Endothelial cell of hepatic sinusoid (primary cell): ENCODE measurements around the gene CHRDL1.
"Not testable (repeated sequence)": the region's sequence is repeated elsewhere in the genome, so short reads cannot be mapped to it uniquely, and the experiment has no call there.

ENCODE experiments used
- in situ Hi-C: cut with HindIII; loops from 2 replicates; pipeline ENCODE4 v1.10.0; 2017; ENCODE audit warnings: low sequenced_read_pairs

Gene CHRDL1

GRCh38 chrX:110795645-110796406 is at the start of gene CHRDL1:
CHRDL1 (minus strand) TSS chrX:110795817; CDS start chrX:110792181, 3,636 bp downstream.
- in situ Hi-C loops, result no loop called here

DNA sequence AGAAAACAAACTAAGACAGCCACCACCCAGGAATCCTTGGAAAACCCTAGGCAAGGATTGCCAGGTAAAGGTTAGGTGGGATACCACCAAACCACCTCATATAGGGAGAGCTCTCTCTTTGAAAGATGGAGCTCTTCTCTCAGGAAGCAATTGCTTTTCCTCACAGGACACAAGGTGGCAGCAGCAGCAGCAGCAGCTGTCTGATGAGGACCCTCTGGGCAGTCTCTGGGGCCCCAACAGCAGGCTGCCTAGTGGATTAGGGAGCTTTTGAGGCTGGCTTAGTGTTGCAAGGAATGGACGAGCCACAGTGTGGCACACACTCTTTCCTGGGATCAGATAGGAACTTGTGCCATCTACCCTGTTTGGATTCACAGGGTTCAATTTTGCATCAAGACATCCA is 41.4 kb upstream of the CHRDL1 start:
- in situ Hi-C loops, result no loop called here

GRCh38 chrX:110836451-110836850 is 40.8 kb upstream of the CHRDL1 start:
- in situ Hi-C loops, result no loop called here

GRCh38 chrX:110836001-110836400 is 40.4 kb upstream of the CHRDL1 start:
- in situ Hi-C loops, result no loop called here

DNA sequence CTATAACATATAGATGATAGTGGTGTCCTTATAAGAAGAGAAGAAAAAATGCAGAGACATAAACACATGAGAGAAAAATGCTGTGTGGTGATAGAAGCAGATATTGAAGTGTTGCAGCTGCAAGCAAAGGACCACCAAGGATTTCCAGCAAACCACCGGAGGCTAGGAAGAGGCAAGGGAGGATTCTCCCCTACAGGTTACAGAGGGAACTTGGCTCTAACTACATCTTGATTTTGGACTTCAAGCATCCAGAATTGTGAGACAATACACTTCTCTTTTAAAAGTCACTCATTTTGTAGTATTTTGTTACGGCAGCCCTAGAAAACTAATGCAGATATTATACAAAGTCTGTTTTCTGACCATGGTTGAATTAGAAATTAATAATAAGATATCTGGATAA is 30.4 kb upstream of the CHRDL1 start:
- in situ Hi-C loops, result no loop called here

DNA sequence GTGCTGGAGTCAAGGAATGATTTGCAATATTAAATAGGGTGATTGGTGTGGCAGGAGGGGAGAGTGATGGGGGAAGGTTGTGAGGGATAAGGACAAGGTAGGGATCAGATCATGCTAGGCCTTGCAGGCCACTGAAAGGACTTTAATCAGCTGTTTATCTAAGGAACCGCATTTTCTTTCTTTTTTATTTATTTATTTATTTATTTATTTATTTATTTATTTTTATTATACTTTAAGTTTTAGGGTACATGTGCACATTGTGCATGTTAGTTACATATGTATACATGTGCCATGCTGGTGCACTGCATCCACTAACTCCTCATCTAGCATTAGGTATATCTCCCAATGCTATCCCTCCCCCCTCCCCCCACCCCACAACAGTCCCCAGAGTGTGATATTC is 20.9 kb upstream of the CHRDL1 start:
- in situ Hi-C loops, result not testable (repeated sequence)

DNA sequence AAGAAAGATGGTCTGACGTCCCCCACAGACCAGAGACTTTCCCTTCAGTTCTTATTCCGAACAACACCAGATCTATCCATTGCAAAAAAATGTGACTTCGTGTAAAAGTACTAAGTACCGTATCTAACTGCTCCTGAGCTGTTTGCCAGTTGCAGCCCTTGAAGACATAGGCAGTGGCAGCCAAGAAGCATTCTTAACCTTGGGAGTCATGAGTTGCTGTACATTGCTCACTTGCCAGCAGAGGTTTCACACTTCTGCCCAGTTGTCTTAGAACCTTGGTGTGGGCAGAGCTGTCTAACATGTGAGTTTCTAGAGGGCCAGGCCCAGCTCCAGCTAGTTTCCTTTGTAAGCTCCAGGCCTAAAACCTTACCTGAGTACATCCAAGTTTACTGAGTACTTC is 10.5 kb upstream of the CHRDL1 start:
- in situ Hi-C loops, result no loop called here

DNA sequence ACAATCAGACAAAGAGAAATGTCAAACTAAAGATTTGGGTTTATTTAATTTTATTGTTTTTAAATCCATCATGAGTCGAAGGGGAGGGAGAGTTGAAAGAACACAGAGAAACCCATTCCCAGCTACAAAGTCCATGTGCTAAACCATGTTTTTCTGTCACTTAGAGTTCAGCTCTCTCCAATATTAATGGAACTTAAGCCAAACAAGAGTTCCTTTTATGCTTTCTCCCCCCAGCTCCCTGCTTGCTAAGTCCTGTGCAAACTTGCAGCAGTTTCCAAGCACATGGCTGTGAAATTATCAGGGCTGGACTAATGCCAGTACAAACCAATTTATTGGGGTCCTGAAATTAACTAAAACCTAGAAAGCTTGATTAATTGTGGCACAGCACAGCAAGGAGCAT is 9.7 kb upstream of the CHRDL1 start:
- in situ Hi-C loops, result no loop called here

- in situ Hi-C loops, result no loop called here
Measured at GRCh38 chrX:110804446-110804845, 8.8 kb upstream of the CHRDL1 start.

- in situ Hi-C loops, result no loop called here
Measured at GRCh38 chrX:110803506-110803905, 7.9 kb upstream of the CHRDL1 start.

DNA sequence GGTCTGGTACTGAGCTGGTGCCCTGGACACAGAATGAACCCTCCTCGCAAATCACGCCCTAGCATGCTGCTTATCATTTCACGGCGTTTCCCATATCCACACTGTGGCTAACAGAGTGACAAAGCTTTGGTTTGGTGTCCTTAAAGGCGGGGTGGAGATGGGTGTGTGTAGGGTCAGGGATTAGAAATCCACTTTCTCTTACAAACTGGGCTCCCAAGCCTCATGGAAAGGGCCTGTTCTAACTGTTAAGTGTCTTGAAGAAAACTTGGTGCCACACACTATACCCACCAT is 735 bp upstream of the CHRDL1 start:
- in situ Hi-C loops, result no loop called here

DNA sequence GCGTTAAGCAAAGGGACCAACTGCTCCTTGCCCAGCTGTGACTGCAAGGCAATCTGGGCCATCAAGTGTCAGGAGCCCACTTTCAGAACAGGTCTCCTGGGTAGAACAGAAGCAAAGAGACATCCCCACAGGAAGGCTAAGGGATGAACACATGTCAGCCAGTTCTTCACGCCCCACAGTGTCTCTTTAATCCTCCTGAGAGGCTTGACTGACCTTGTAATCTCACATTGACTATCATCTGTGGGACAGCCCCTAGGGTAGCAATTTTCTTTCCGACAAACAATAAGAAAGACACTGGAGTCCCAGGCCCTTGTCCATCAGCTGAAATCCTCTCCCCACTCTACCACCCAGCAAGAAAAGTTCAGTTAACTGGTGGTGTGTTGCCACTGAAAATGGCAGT is 1.0 kb downstream of the CHRDL1 start:
- in situ Hi-C loops, result no loop called here

- in situ Hi-C loops, result no loop called here
Measured at GRCh38 chrX:110791071-110791470, 4.5 kb downstream of the CHRDL1 start.

GRCh38 chrX:110786486-110786885 is 9.1 kb downstream of the CHRDL1 start:
- in situ Hi-C loops, result no loop called here

- in situ Hi-C loops, result no loop called here
Measured at GRCh38 chrX:110759785-110760184, 35.8 kb downstream of the CHRDL1 start.

DNA sequence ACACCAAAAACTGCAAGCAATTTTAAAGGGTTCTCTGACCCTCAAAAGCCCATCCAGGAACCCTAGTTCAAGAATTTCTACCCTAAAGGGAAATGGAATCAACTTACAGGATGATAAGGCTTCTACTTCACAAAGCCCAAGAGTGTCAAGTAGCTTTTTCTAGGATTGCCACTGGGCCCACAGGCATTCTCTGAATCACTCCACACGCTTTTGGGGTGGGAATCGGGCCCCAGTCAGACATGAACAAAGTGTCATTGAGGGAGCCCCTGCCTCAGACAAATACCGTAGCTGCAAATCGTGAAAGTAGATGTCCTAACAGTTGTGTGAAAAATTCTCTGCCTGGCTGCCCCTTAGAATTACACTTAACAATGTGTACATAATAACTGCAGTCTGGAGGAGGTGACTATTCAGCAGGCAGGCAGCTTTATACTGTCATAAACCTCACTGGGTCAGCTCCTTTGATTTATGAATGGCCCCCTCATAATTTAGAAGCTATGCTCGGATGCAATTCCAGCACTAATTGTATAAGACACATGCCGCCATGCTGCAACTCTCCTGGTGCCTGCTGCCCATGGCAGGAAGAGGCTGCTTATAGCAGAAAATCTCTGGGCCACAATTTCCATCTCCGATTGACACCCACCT is 36.7 kb downstream of the CHRDL1 start:
- in situ Hi-C loops, result no loop called here

DNA sequence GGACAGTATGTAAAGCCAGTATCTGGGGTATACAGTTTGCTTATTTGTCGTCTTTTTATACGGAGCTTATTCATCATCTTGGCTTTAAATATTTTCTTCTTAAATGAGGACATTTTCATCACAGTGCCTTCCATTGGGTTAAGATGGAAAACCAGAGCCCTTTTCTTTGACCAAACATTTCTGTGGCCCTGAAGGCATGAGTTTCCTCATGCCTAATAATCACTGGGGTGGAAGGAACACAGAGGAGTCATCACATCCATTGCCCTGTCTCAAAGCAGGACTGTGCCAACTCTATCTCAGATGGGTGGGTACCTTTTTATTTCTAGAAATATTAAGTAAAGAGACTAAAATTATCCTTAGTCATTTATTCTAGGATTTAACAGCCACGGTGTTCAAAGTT is 40.0 kb downstream of the CHRDL1 start:
- in situ Hi-C loops, result no loop called here

DNA sequence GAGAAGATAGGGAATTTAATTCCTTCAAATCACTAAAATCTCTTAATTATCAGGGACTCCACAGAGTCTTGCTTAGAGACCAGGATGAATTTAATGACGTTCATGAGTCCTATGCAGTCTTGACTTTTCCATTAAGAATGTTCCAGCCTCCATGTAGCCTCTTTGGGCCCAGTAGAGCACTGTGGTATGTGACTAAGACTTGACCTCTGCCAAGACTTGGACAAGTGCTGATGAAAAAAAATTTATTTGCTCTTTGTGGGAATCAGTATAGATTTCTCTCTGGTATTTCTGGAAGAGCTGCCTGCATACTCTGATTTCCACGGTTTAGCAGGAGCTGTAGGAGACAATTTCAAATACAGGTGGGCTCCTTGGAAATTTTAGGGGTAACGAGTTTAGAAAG is 40.6 kb downstream of the CHRDL1 start:
- in situ Hi-C loops, result no loop called here

- in situ Hi-C loops, result no loop called here
Measured at GRCh38 chrX:110750526-110751189, 45.0 kb downstream of the CHRDL1 start.

DNA sequence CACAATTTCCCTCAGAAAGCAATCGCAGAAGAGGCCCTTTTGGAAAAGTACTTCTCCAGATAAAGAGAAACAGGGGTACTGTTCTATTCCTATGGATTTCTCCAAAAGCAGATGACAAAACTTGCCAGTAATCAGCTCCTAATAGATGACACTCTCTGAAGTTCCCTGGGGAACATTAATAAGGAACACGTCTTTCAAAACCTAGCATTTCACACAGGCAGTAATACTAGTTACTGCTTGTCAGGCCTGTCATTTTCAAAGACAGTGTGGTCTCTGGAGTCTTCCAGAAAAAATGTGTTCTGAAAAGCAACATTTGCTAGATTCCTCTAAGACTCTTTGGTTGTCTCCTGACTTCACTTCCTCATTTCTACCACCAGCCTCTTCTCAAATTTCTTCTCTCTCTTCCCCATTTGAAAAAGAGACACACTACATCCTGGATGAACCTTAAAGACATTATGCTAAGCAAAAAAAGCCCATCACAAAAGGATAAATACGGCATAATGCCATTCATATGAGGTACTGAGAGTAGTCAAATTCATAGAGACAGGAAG is 47.3 kb downstream of the CHRDL1 start:
- in situ Hi-C loops, result no loop called here

DNA sequence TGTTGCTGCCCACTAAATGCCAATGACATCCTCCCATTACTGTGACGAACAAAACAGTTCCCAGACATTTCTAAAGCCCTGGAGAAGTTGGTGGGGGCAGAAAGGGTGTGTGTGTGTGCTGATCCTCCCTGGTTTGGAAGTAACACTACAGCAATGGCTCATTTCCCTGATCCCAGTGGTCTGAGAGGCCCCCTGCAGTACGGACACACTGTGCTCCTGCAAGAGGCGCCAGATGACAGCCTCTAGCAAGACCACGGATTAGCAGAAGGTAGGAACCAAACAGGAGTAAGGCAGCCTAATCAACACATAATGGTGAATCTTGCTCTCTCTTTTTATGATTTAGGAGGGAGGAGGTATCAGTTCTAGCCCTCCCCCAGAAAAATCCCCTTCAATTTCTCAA is 49.6 kb downstream of the CHRDL1 start:
- in situ Hi-C loops, result no loop called here

DNA sequence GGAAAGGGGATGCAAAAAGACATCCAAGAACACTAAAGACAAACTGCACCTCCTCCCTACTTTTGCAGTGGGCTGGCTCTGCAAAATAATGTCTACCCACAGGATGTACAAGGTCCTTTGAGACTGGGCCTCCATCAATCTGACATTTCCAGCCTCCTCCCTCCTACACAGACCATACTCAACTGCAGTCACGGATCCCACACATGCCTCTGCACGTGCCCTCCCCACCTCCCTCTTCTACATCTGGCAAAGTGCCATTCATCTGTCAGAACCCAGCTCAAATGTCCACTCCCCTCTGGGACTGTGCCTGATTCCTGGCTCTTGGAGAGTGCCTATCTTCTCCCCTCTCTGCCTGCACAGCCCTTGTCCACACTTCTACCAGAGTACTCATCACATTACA is 50.3 kb downstream of the CHRDL1 start:
- in situ Hi-C loops, result no loop called here
